ENCODE measurements around the gene PLP1.

PLP1 gene

DNA sequence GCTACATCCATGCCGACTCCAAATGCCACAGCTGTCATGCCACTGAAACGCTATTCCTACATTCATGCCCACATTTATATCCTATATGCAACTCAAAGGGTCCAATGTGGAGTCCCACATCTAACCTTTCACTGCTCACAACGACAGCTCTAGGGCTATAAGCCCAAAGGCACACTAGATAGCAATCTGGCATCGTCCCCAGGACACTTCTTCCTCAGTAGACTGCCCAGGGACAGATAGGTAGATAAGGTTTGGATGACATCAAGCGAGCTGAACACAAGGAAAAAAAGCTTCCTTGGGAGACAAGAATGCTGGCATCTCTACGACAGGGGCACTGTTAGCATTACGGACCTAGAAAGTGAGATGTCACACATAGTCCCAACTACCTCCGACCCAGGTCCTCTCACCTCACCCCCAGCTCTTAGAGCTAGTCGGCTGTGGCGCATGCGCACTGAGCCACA lies 54.7 kb downstream of the PLP1 start:
- TF ChIP-seq, protein P1, sequence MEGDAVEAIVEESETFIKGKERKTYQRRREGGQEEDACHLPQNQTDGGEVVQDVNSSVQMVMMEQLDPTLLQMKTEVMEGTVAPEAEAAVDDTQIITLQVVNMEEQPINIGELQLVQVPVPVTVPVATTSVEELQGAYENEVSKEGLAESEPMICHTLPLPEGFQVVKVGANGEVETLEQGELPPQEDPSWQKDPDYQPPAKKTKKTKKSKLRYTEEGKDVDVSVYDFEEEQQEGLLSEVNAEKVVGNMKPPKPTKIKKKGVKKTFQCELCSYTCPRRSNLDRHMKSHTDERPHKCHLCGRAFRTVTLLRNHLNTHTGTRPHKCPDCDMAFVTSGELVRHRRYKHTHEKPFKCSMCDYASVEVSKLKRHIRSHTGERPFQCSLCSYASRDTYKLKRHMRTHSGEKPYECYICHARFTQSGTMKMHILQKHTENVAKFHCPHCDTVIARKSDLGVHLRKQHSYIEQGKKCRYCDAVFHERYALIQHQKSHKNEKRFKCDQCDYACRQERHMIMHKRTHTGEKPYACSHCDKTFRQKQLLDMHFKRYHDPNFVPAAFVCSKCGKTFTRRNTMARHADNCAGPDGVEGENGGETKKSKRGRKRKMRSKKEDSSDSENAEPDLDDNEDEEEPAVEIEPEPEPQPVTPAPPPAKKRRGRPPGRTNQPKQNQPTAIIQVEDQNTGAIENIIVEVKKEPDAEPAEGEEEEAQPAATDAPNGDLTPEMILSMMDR (IDR thresholded peaks at IDR 0.05; ENCODE audit: control extremely low read depth, extremely low read depth, low read depth, missing control alignments): no peak
- DNase-seq (ENCODE audit: extremely low spot score): no peak
- POLR2A ChIA-PET: no interaction called here
- CTCF ChIA-PET: interaction anchor here (0.9 to 2.4 kb wide), 2 partner anchors 13 to 14 kb away, joined by 3 to 25 read pairs; no protein-coding TSS in a partner anchor

DNA sequence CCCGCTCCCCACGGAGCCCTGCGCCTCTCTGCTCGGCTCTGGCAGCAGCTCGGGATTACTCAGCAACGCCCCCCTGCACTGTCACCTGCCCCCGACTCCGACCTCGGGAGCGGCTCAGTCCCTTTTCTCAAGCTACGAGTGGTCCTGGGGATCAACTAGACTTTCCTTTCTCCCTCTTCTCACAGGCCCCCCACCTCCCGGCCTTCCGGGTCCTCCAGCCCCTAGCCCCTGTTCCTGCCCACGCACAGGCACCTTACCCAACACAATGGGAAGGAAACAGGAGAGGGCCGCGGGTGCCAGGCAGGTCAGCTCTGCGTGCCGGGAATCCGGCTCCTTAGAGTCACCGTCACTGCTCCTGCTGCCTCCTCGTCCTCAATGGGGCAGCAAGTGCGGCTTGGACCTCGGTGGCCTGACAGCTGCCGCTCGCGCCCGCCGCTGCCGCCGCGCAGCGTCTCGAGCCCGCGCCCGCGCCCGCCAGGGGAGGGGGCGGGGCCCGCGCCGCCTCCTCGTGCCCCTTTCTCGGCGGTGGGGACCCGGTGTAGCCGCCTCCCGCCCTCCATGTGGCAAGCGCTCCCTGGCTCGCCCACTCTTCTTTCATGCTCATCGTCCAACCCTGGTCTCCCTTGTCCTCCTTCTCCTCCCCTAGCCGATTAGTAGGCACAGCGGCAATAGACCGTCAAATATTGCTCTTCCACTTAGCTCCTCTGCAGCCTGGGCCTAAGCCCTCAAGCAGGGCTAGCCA lies 55.3 kb downstream of the PLP1 start, which contains the start of gene RAB9B:
Gene RAB9B, minus strand, starts transcription at position 455 of the 742 bp plus-strand sequence. CDS start 6,473 bp downstream, outside the sequence.
- ChIA-PET POLR2A (no interaction called here), CTCF (interaction anchor here (0.9 to 2.4 kb wide), 4 partner anchors 13 to 281 kb away, joined by 3 to 25 read pairs (median 4); partner anchors contain the start of gene ZCCHC18)
- TF ChIP-seq, protein P1 (IDR thresholded peaks at IDR 0.05; ENCODE audit: control extremely low read depth, extremely low read depth, low read depth, missing control alignments): no peak
- peak; percentile 70 for DNase-seq (ENCODE audit: extremely low spot score)

DNA sequence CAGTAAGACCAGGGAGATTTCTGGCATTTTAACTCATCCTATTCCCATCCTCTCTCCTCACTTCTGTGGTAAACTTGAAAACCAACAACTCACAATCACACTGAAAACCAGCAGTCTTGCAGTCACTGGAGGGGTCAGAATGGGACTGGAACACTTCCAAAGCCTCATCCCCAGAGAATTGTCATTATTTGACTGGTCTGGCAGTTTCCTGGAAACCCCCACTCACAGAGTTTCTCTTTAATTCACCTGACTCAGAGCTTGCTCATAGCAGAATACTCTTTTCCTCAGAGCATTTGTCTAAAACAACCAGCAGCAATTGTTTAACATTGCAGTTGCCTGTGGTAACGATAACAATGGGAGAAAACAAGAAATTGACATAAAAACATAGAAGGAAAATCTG lies 62.8 kb downstream of the PLP1 start:
- TF ChIP-seq, protein P1 (IDR thresholded peaks at IDR 0.05; ENCODE audit: control extremely low read depth, extremely low read depth, low read depth, missing control alignments): no peak
- no peak for DNase-seq (ENCODE audit: extremely low spot score)
- CTCF ChIA-PET: no interaction called here
- POLR2A ChIA-PET: interaction anchor here (0.6 kb wide), 1 partner anchor 288 kb away, joined by 3 read pairs; no protein-coding TSS in a partner anchor

Measured in GM10248 (cell line).